PC-3 (cell line): Measurements from ENCODE around the gene KRTAP4-16.

ENCODE experiments used
- EZH2 ChIP-seq: fragments of 300-600 bp; sonication (generic); IDR thresholded peaks from one replicate; pipeline ENCODE4 v1.6.1; 2017; ENCODE audit warnings: antibody characterized with exemption, mild to moderate bottlenecking, low read length; ENCODE audit not compliant: unreplicated experiment
- TF ChIP-seq, protein P1 (sequence below): fragments of 300-600 bp; sonication (generic); conservative IDR thresholded peaks from 2 replicates; pipeline ENCODE4 v1.5.1; 2017; ENCODE audit warnings: antibody characterized with exemption, low read depth, mild to moderate bottlenecking, low read length

DNA sequence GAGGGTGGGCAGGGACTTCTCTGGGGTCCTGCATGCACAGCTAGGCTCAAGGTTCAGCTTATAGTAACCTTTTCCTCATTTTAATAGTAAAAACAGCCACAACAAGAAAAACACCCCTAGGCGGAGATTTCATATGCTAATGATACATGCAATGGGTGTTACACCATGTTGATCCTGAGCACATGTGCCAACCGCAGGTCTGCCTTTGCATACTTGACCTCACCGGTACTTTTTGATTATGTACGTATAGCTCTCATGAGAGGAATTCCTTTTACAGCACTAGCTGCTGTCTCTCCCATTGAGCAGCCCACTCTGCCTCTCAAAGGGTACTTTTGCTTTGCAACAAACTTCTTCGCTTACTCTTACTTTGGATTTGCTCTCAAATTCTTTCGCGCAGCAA is 6.0 kb downstream of the KRTAP4-16 start:
- TF ChIP-seq, protein P1, sequence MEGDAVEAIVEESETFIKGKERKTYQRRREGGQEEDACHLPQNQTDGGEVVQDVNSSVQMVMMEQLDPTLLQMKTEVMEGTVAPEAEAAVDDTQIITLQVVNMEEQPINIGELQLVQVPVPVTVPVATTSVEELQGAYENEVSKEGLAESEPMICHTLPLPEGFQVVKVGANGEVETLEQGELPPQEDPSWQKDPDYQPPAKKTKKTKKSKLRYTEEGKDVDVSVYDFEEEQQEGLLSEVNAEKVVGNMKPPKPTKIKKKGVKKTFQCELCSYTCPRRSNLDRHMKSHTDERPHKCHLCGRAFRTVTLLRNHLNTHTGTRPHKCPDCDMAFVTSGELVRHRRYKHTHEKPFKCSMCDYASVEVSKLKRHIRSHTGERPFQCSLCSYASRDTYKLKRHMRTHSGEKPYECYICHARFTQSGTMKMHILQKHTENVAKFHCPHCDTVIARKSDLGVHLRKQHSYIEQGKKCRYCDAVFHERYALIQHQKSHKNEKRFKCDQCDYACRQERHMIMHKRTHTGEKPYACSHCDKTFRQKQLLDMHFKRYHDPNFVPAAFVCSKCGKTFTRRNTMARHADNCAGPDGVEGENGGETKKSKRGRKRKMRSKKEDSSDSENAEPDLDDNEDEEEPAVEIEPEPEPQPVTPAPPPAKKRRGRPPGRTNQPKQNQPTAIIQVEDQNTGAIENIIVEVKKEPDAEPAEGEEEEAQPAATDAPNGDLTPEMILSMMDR: no peak
- TF ChIP-seq EZH2: no peak
